Measurements from ENCODE around the gene FLYWCH2.

The FLYWCH2 gene

GRCh38 chr16:2843526-2843925, 39.5 kb upstream of the FLYWCH2 start:
- Histone ChIP-seq H3K27me3 (replicated peaks) (no peaks in the 10 kb centered on the region), H3K27ac (no peak overlapping the region), H3K4me3 (ENCODE audit: low read depth, low read length) (no peak overlapping the region), H3K36me3 (replicated peaks) (no peaks in the 10 kb centered on the region)
- in situ Hi-C loops (cut with HindIII; ENCODE audit: low pct_ligation_motif_present, low sequenced_read_pairs), result no loop called here
- TF ChIP-seq, protein P1, sequence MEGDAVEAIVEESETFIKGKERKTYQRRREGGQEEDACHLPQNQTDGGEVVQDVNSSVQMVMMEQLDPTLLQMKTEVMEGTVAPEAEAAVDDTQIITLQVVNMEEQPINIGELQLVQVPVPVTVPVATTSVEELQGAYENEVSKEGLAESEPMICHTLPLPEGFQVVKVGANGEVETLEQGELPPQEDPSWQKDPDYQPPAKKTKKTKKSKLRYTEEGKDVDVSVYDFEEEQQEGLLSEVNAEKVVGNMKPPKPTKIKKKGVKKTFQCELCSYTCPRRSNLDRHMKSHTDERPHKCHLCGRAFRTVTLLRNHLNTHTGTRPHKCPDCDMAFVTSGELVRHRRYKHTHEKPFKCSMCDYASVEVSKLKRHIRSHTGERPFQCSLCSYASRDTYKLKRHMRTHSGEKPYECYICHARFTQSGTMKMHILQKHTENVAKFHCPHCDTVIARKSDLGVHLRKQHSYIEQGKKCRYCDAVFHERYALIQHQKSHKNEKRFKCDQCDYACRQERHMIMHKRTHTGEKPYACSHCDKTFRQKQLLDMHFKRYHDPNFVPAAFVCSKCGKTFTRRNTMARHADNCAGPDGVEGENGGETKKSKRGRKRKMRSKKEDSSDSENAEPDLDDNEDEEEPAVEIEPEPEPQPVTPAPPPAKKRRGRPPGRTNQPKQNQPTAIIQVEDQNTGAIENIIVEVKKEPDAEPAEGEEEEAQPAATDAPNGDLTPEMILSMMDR (IDR thresholded peaks at IDR 0.05; ENCODE audit: low read depth, low read length, missing control alignments), result no peak
- DNase-seq, result no peak

GRCh38 chr16:2845116-2845515, 37.9 kb upstream of the FLYWCH2 start:
- no peak for DNase-seq
- in situ Hi-C loops (cut with HindIII; ENCODE audit: low pct_ligation_motif_present, low sequenced_read_pairs), result no loop called here
- Histone ChIP-seq H3K4me3 (ENCODE audit: low read depth, low read length) (no peak overlapping the region), H3K36me3 (replicated peaks) (no peaks in the 10 kb centered on the region), H3K27me3 (replicated peaks) (peaks cover 4% of the 10 kb centered on the region), H3K27ac (no peak overlapping the region)
- TF ChIP-seq, protein P1 (IDR thresholded peaks at IDR 0.05; ENCODE audit: low read depth, low read length, missing control alignments), result no peak

- in situ Hi-C loops (cut with HindIII; ENCODE audit: low pct_ligation_motif_present, low sequenced_read_pairs), result no loop called here
- Histone ChIP-seq H3K27ac (no peak overlapping the region), H3K4me3 (ENCODE audit: low read depth, low read length) (no peak overlapping the region), H3K27me3 (replicated peaks) (peaks cover 4% of the 10 kb centered on the region), H3K36me3 (replicated peaks) (no peaks in the 10 kb centered on the region)
- no peak for DNase-seq
- TF ChIP-seq, protein P1 (IDR thresholded peaks at IDR 0.05; ENCODE audit: low read depth, low read length, missing control alignments), result no peak
These were observed 36.3 kb upstream of the FLYWCH2 start for GRCh38 chr16:2846511-2847310.

GRCh38 chr16:2848933-2849725, 33.9 kb upstream of the FLYWCH2 start:
- Histone ChIP-seq H3K27me3 (replicated peaks) (peaks cover 4% of the 10 kb centered on the region), H3K36me3 (replicated peaks) (no peaks in the 10 kb centered on the region), H3K27ac (no peak overlapping the region), H3K4me3 (ENCODE audit: low read depth, low read length) (no peak overlapping the region)
- TF ChIP-seq, protein P1 (IDR thresholded peaks at IDR 0.05; ENCODE audit: low read depth, low read length, missing control alignments), result no peak
- DNase-seq, result no peak
- in situ Hi-C loops (cut with HindIII; ENCODE audit: low pct_ligation_motif_present, low sequenced_read_pairs), result no loop called here

DNA sequence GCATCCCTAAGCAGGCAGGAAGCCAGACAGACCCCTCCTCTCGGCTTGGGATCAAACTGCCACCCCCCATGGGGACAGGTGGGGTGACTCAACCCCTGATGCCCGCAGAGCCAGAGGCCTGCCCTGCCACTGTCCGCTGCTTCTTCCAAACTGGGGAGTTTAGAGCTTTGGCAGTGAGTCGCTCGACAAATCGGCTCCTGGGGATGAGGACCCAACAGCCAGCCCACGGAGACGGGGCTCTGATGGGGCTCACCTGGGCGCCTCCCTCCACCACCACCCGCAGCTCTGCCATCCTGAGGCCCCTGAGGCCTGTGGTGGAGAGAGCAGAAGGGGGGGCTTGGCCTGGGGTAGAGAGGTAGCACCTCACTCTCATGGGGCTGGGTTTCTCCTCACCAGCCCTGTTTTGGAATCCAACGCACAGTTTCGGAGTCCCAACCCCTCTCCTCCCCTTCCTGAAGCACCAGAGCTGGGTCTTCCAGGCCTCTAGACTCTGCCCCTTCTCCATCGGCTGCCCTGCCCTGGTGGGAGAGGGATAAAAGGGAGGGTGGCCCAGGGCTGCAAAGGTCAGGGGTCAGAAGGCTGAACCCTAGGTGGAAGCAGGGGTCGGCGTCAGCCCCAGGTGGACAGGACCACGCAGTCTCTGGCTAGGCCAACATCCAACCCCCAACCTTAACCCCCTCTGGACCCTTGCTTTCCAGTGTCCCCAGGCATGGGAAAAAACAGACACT, 30.8 kb upstream of the FLYWCH2 start:
- Histone ChIP-seq H3K27ac (no peak overlapping the region), H3K36me3 (replicated peaks) (no peaks in the 10 kb centered on the region), H3K27me3 (replicated peaks) (peaks cover 4% of the 10 kb centered on the region), H3K4me3 (ENCODE audit: low read depth, low read length) (no peak overlapping the region)
- in situ Hi-C loops (cut with HindIII; ENCODE audit: low pct_ligation_motif_present, low sequenced_read_pairs), result no loop called here
- no peak for DNase-seq
- TF ChIP-seq, protein P1 (IDR thresholded peaks at IDR 0.05; ENCODE audit: low read depth, low read length, missing control alignments), result no peak

Data from brain microvascular endothelial cell (primary cell).